ENCODE measurements around the gene DEPDC1B. TPM values are rescaled to one million over a fixed set of nuclear protein-coding genes. Genes with fewer than 3 reads are reported as not detected.

The DEPDC1B gene
- total RNA-seq, 2 experiments from 2014 or later: 30.2 to 34.1 TPM

- Mint-ChIP-seq H3K9me3 (no peaks in the 10 kb centered on the region), H3K4me3 (no peak overlapping the region), H3K36me3 (ENCODE audit: low read depth) (no peaks in the 10 kb centered on the region), H3K4me1 (ENCODE audit: low read depth) (peaks cover 9% of the 10 kb centered on the region), H3K27ac (no peak overlapping the region), H3K27me3 (peaks cover 4% of the 10 kb centered on the region)
- ChIA-PET CTCF (interaction anchor here (1.4 kb wide), 1 partner anchor 36 kb away, joined by 5 read pairs; no protein-coding TSS in a partner anchor), POLR2A (no interaction called here)
- DNase-seq: no peak
- TF ChIP-seq, protein P1, sequence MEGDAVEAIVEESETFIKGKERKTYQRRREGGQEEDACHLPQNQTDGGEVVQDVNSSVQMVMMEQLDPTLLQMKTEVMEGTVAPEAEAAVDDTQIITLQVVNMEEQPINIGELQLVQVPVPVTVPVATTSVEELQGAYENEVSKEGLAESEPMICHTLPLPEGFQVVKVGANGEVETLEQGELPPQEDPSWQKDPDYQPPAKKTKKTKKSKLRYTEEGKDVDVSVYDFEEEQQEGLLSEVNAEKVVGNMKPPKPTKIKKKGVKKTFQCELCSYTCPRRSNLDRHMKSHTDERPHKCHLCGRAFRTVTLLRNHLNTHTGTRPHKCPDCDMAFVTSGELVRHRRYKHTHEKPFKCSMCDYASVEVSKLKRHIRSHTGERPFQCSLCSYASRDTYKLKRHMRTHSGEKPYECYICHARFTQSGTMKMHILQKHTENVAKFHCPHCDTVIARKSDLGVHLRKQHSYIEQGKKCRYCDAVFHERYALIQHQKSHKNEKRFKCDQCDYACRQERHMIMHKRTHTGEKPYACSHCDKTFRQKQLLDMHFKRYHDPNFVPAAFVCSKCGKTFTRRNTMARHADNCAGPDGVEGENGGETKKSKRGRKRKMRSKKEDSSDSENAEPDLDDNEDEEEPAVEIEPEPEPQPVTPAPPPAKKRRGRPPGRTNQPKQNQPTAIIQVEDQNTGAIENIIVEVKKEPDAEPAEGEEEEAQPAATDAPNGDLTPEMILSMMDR (IDR thresholded peaks at IDR 0.05): no peak
- ATAC-seq: no peak
- intact Hi-C loops (cut with micrococcal nuclease): no loop called here
Measured at GRCh38 chr5:60705144-60705543, 5.2 kb upstream of the DEPDC1B start.

DNA sequence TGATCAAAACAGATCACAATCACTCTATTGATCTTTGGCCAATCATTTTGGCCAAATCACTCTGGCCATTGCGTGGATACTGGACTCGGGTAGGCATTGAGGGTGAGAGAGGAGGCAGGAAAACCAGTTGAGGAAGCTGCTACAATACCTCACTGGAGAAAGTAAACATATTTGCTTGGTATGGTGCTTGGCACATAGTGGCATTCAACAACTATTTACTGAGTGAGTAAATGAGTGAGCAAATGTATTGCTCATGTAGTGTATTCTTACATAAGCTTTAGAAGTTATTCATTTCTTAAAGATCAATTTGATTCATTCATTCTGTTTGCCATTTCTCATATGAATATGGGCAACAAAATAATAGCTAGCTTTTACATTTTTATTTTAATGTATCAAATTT, 4.0 kb upstream of the DEPDC1B start:
- Mint-ChIP-seq H3K27me3 (peaks cover 4% of the 10 kb centered on the region), H3K27ac (no peak overlapping the region), H3K36me3 (ENCODE audit: low read depth) (no peaks in the 10 kb centered on the region), H3K9me3 (no peaks in the 10 kb centered on the region), H3K4me3 (no peak overlapping the region), H3K4me1 (ENCODE audit: low read depth) (peaks cover 12% of the 10 kb centered on the region)
- DNase-seq (no peak), ATAC-seq (no peak)
- ChIA-PET POLR2A (interaction anchor here (0.9 kb wide), 1 partner anchor 17 kb away, joined by 3 read pairs; no protein-coding TSS in a partner anchor), CTCF (no interaction called here)
- TF ChIP-seq, protein P1 (IDR thresholded peaks at IDR 0.05): no peak
- intact Hi-C loops (cut with micrococcal nuclease): no loop called here

DNA sequence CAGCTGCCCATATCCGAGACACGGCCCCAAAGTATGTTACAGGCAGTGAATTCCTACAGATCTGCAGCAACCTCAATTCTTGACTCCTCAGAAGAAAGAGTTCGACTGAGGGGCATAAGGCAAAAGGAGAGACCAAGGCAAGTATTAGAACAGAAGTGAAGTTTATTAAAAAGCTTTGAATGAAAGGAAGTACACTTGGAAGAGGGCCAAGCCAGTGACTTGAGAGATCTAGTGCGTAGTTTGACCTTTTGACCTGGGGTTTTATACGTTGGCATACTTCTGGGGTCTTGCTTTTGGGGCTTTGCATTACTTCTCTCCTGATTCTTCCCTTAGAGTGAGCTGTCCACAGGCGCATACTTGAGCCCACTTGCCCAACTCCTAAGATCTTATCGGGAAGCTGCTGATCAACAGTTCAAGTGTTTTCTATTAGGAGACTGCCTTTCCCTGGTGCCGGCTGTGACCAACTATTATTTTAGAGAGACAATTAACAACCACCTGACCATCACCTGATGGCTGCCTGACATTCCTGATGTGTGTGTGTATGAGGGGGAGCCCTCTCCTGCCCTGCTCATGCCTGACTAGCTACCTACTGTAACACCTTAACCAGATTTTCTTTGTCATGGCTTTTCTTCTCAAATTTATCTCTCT, 1.5 kb upstream of the DEPDC1B start:
- ChIA-PET POLR2A (interaction anchor here (1.8 kb wide), 1 partner anchor 32 kb away, joined by 6 read pairs; no protein-coding TSS in a partner anchor), CTCF (interaction anchor here (2.2 to 3.6 kb wide), 2 partner anchors 14 to 32 kb away, joined by 11 to 20 read pairs; no protein-coding TSS in a partner anchor)
- Mint-ChIP-seq H3K36me3 (ENCODE audit: low read depth) (peaks cover 4% of the 10 kb centered on the region), H3K4me1 (ENCODE audit: low read depth) (peaks cover 18% of the 10 kb centered on the region), H3K27me3 (peaks cover 4% of the 10 kb centered on the region), H3K9me3 (no peaks in the 10 kb centered on the region), H3K27ac (no peak overlapping the region), H3K4me3 (no peak overlapping the region)
- TF ChIP-seq, protein P1 (IDR thresholded peaks at IDR 0.05): no peak
- intact Hi-C loops (cut with micrococcal nuclease): no loop called here
- DNase-seq (no peak), ATAC-seq (no peak)

- TF ChIP-seq, protein P1 (IDR thresholded peaks at IDR 0.05): no peak
- CTCF ChIA-PET: interaction anchor here (0.8 to 3.6 kb wide), 4 partner anchors 10 to 258 kb away, joined by 3 to 20 read pairs (median 7); no protein-coding TSS in a partner anchor
- POLR2A ChIA-PET: interaction anchor here (0.5 to 2.7 kb wide), 4 partner anchors 13 to 1587 kb away, joined by 3 to 14 read pairs (median 5); no protein-coding TSS in a partner anchor
- intact Hi-C loops (cut with micrococcal nuclease): no loop called here
- H3K4me3 Mint-ChIP-seq: peak overlapping the region; percentile 79
- peak; percentile 10 for ATAC-seq
- peaks cover 4% of the 10 kb centered on the region for H3K27me3 Mint-ChIP-seq
- peaks cover 18% of the 10 kb centered on the region for H3K4me1 Mint-ChIP-seq (ENCODE audit: low read depth)
- H3K27ac Mint-ChIP-seq: peak overlapping the region; percentile 84
- DNase-seq: no peak
- H3K9me3 Mint-ChIP-seq: no peaks in the 10 kb centered on the region
- peaks cover 4% of the 10 kb centered on the region for H3K36me3 Mint-ChIP-seq (ENCODE audit: low read depth)
Measured at GRCh38 chr5:60700416-60700757, 421 bp upstream of the DEPDC1B start.

DNA sequence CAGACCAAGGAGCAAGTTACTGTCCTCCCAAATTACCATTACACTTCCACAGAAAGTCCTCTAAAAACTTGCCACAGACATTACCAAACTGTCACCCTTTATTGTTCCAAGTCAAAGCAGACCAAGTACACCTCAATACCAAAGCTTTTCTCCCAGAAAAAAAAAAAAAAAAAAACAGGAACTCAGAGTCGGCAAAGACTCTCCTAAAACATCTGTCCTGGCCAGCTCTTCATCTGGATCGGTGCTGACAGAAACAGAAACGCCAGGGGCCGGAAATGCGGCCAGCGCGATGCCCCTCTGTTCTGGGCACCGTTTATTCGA, 718 bp downstream of the DEPDC1B start:
- H3K27ac Mint-ChIP-seq: peak overlapping the region; percentile 84

More for the DNA sequence above, 718 bp downstream of the DEPDC1B start:
- Mint-ChIP-seq H3K4me3 (peak overlapping the region; percentile 79), H3K27me3 (peaks cover 4% of the 10 kb centered on the region), H3K4me1 (ENCODE audit: low read depth) (peaks cover 18% of the 10 kb centered on the region), H3K9me3 (no peaks in the 10 kb centered on the region), H3K36me3 (ENCODE audit: low read depth) (peaks cover 4% of the 10 kb centered on the region)
- POLR2A ChIA-PET: interaction anchor here (0.7 to 2.7 kb wide), 4 partner anchors 12 to 978 kb away, joined by 3 to 14 read pairs (median 4); no protein-coding TSS in a partner anchor
- intact Hi-C loops (cut with micrococcal nuclease): no loop called here
- TF ChIP-seq, protein P1 (IDR thresholded peaks at IDR 0.05): no peak
- ATAC-seq: no peak
- DNase-seq: no peak
- CTCF ChIA-PET: interaction anchor here (1.4 to 3.6 kb wide), 4 partner anchors 12 to 30 kb away, joined by 3 to 20 read pairs (median 6); no protein-coding TSS in a partner anchor

Measured in activated CD8-positive, alpha-beta T cell treated with anti-CD3 and anti-CD28 coated beads for 36 hours (primary cell).